ENCODE results near the gene BTBD2.

DNA sequence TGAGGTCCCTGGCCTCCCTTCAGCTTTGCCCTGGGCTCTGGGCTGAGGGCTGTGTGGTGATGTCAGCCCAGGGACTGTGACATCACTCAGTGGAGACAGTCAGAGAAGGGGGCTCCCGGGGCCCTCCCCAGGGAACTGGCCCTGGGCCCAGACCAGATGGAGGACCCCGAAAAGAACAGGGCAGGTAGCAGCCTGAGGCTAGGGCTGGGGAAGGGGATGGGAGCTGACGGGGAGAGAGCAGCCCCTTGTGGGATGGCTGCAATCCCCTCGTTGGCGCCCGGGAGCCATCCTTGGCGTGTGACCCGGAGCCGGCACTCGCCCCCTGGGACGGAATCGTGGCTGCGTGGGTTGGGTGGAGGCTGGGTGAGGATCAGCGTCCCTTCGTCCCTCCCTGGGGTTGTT is 61.0 kb downstream of the BTBD2 start:
- TF ChIP-seq, protein P1, sequence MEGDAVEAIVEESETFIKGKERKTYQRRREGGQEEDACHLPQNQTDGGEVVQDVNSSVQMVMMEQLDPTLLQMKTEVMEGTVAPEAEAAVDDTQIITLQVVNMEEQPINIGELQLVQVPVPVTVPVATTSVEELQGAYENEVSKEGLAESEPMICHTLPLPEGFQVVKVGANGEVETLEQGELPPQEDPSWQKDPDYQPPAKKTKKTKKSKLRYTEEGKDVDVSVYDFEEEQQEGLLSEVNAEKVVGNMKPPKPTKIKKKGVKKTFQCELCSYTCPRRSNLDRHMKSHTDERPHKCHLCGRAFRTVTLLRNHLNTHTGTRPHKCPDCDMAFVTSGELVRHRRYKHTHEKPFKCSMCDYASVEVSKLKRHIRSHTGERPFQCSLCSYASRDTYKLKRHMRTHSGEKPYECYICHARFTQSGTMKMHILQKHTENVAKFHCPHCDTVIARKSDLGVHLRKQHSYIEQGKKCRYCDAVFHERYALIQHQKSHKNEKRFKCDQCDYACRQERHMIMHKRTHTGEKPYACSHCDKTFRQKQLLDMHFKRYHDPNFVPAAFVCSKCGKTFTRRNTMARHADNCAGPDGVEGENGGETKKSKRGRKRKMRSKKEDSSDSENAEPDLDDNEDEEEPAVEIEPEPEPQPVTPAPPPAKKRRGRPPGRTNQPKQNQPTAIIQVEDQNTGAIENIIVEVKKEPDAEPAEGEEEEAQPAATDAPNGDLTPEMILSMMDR (IDR thresholded peaks at IDR 0.05 in 4 of 5, conservative IDR thresholded peaks at IDR 0.05 in 1 of 5): no peak
- TF ChIP-seq POLR2A (IDR thresholded peaks at IDR 0.05): no peak
